Subcutaneous adipose tissue (tissue), 4 donors: ENCODE results near the gene TBC1D9B. TPM values are rescaled to one million over a fixed set of nuclear protein-coding genes. Genes with fewer than 3 reads are reported as not detected.

Experiments
- total RNA-seq, 4 donors: library from RNA; depleted of rRNA; stranded (reverse); fragments of >200 nt; gene quantifications; one replicate each; pipeline ENCODE4 v1.1.0, GENCODE V29; 2016
- TF ChIP-seq, protein P1 (sequence below): fragments of 450-650 bp; IDR thresholded peaks from one replicate; pipeline ENCODE4 v1.5.1; 2016; ENCODE audit warnings: low read depth, mild to moderate bottlenecking, control low read depth, antibody characterized with exemption, moderate library complexity

TBC1D9B gene
- total RNA-seq, 4 donors from 2014 or later, result 87.6 to 142 (median 122) TPM

DNA sequence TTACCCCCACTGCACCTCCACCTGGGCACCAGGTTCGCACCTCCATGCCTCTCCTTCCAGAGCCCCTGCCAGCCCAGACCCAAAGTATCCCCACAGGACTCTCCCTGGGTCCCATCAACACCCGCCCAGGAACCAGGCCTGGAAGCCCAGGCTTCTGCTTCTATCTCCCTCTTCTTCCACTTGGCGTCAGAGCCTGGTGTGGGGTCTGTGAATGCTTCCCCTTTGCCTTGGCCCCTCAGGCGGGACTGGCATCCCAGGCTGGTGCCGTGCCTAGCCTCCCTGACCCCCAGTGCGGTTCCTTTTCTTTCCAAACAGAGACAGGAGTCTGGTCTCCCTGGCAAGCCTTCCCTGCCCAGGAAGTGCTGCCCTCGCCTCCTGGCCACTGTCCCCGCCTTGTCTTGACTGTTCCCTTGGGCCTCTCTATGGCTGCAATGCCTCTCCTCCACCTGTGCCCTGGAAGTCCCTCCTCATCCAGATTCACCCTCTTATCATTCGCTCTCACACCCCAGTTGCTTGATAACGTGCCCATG is 7.8 kb upstream of the TBC1D9B start:
- TF ChIP-seq, protein P1, sequence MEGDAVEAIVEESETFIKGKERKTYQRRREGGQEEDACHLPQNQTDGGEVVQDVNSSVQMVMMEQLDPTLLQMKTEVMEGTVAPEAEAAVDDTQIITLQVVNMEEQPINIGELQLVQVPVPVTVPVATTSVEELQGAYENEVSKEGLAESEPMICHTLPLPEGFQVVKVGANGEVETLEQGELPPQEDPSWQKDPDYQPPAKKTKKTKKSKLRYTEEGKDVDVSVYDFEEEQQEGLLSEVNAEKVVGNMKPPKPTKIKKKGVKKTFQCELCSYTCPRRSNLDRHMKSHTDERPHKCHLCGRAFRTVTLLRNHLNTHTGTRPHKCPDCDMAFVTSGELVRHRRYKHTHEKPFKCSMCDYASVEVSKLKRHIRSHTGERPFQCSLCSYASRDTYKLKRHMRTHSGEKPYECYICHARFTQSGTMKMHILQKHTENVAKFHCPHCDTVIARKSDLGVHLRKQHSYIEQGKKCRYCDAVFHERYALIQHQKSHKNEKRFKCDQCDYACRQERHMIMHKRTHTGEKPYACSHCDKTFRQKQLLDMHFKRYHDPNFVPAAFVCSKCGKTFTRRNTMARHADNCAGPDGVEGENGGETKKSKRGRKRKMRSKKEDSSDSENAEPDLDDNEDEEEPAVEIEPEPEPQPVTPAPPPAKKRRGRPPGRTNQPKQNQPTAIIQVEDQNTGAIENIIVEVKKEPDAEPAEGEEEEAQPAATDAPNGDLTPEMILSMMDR, result no peak

DNA sequence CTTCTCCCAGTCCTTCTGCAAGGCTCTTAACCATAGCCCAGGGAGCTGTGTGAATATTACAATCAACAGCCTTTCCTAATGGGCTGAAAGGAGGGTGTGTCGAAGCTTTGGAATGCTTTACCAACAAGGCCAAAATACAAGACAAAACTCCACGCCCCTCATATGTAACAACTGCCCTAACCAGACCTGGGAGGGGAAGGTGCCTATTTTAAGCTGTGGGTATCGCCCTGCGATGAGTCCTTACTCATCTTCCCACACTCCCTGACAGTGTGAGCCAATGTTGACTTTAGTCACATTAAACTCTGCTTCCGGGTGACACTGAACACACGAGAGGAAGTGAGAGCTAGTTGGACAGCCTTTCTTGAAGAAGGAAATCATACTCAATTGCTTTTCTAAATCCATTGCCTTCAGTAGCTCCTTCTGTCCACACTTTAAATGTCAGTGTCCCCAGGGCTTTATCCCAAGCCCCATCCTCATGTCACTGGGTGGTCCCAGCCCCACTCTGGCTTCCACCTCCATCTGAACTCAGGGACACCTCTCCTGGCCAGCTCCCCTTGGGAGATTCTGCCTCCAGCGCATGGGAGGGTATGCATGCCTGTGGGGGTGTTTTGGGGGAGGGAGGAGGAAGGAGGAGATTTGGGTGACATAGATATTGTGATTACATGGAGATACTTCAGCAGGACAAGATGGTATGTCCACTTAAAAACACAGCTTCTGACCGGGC is 6.5 kb upstream of the TBC1D9B start:
- TF ChIP-seq, protein P1, result no peak

DNA sequence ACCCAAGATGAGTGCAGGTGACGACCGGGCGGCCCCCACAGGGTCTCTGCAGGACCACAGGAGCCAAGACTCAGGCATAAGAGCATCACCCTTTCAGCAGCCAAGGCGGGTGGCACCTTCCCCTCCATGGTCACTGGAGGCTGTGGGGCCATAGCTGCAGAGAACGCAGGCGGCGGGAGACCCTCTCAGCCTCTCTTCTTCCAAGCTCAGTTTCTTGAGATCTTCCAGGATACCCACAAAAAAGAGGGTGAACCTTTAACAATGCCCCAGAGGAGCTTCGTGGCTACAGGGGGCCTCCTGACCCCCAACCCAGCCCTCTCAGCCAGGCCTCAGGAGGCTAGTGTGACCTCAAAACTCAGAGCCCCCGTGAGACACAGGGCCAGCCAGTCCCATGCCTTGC is 5.8 kb upstream of the TBC1D9B start:
- TF ChIP-seq, protein P1, result no peak

DNA sequence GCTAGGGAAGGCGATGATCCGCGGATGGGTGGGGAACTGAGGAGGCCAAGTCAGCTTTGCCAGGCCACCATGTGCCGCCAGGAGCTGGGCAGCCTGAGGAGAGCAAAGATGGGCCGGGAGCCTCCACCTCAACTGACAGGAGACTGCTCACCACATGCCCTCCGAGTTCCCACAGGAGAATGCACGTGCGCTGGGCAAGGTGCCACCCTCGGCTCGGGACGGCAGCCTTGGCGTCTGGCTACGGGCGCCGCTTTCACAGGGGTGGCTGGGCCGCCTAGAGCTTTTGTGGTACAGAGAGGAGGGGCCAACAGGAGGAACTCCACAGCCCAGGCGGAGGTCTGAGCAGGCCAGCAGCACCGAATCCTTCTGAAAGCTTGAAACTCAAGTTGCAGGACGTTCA is 5.3 kb upstream of the TBC1D9B start:
- TF ChIP-seq, protein P1, result no peak

DNA sequence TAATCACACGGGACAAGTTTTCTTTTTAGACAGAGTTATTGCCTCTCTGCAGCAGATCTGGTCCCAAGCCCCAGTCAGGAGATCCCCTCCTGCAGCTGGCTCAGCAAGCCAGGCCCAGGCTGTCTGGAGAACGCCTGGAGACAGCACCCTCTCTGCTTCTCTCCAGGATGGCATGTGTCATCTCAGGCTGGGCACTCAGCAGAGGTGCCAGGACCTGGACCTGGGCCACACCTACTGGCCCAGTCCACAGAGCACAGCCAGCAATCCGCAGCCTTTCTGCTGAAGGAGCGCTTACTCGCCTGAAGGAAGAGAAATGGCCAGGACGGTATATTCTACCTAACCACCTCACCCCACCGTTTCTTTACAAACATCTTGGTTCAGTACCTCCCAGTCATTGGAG is 4.7 kb upstream of the TBC1D9B start:
- TF ChIP-seq, protein P1, result no peak

DNA sequence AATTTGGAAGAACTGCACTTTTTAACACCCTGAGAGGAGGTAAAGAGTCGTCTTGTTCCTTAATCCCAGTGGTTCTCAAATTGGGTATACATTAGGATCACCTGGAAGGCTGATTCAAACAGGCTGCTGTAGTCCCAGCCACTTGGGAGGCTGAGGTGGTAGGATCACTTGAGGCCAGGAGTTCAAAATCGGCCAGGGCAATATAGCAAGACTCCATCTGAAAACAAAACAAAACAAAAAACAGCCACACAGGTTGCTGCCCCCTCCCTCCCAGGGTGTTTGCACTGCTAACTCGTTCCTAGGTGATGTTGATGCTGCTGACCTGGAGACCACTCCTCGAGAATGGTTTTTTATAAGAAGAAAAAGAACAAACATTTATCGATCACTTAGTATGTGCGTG is 1.5 kb upstream of the TBC1D9B start:
- TF ChIP-seq, protein P1, result no peak

DNA sequence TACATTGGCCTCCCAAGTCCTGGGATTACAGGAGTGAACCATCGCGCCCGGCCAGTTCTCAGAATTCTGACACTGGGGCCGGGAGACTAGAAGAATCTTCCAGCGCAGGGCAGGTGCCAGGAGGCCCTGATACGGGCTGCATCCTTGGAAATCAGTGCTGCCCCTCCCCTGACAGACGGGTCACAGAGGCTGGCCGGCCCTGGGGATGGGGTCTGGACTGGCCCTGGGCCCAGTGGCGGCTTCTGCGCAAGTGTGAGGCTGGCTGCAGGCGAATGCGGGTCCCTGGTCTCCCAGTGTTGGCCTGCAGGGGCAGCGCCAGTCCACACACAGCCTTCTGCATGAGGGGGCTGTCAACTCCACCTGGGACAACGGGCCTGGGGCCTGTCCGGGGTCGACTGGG is 831 bp upstream of the TBC1D9B start:
- TF ChIP-seq, protein P1, result no peak
